SK-N-SH treated with all-trans-retinoic acid at 6 μM for 48 hours (cell line): ENCODE results near the gene RBMS1.
A peak's percentile ranks its signal among the peaks of the same experiment; 100 is the strongest.
"Not testable (repeated sequence)": the region's sequence is repeated elsewhere in the genome, so short reads cannot be mapped to it uniquely, and the experiment has no call there.

Experiments
- ATAC-seq: fragments of 200-7000 bp; cut with Tn5 transposase; 3 replicates; pipeline ENCODE4 v1.9.1; 2020; ENCODE audit warnings: mild to moderate bottlenecking, moderate library complexity
- ARNTL ChIP-seq: fragments of 450-650 bp; formaldehyde crosslinking; IDR thresholded peaks from 2 replicates; pipeline ENCODE4 v1.5.0; 2020; ENCODE audit warnings: low read depth, mild to moderate bottlenecking, moderate library complexity, borderline replicate concordance
- BACH2 ChIP-seq: fragments of 250-450 bp; sonication (Bioruptor Pico); IDR thresholded peaks from 2 replicates; pipeline ENCODE4 v1.9.0; 2021; ENCODE audit warnings: mild to moderate bottlenecking, borderline replicate concordance
- CSDC2 ChIP-seq: fragments of 250-450 bp; sonication (Bioruptor Pico); IDR thresholded peaks from 2 replicates; pipeline ENCODE4 v1.5.0; 2020; ENCODE audit warnings: mild to moderate bottlenecking, moderate library complexity
- GLIS3 ChIP-seq: fragments of 250-450 bp; sonication (Bioruptor Pico); IDR thresholded peaks from 2 replicates; pipeline ENCODE4 v1.5.0; 2020; ENCODE audit warnings: mild to moderate bottlenecking, moderate library complexity
- ISL1 ChIP-seq: fragments of 250-450 bp; sonication (Bioruptor Pico); IDR thresholded peaks from 2 replicates; pipeline ENCODE4 v2.1.2; 2022; ENCODE audit warnings: mild to moderate bottlenecking, moderate library complexity
- TCF4 ChIP-seq: fragments of 250-450 bp; sonication (Bioruptor Pico); IDR thresholded peaks from 2 replicates; pipeline ENCODE4 v1.8.0; 2021; ENCODE audit warnings: mild to moderate bottlenecking, moderate library complexity, borderline replicate concordance
- ZC3H10 ChIP-seq: fragments of 250-450 bp; sonication (Bioruptor Pico); IDR thresholded peaks from 2 replicates; pipeline ENCODE4 v1.5.1; 2021; ENCODE audit warnings: mild to moderate bottlenecking, moderate library complexity
- ZFP3 ChIP-seq: fragments of 250-450 bp; sonication (Bioruptor Pico); IDR thresholded peaks from 2 replicates; pipeline ENCODE4 v1.5.0; 2020; ENCODE audit warnings: mild to moderate bottlenecking, moderate library complexity
- ZNF8 ChIP-seq: fragments of 450-650 bp; formaldehyde crosslinking; IDR thresholded peaks from 2 replicates; pipeline ENCODE4 v1.5.0; 2020; ENCODE audit warnings: mild to moderate bottlenecking, moderate library complexity
- TF ChIP-seq, protein P1 (sequence below): fragments of 250-450 bp; sonication (Bioruptor Pico); IDR thresholded peaks from 2 replicates; pipeline ENCODE4 v1.5.0; 2020; ENCODE audit warnings: mild to moderate bottlenecking, moderate library complexity
- TF ChIP-seq, protein P2 (sequence below): fragments of 250-450 bp; sonication (Bioruptor Pico); IDR thresholded peaks from 2 replicates; pipeline ENCODE4 v1.8.0; 2021; ENCODE audit warnings: low read depth, mild to moderate bottlenecking, moderate library complexity, borderline replicate concordance
- TF ChIP-seq, protein P3 (sequence below): fragments of 250-450 bp; sonication (Bioruptor Pico); IDR thresholded peaks from 2 replicates; pipeline ENCODE4 v1.5.1; 2021; ENCODE audit warnings: mild to moderate bottlenecking, moderate library complexity
- TF ChIP-seq, protein P4 (sequence below): fragments of 250-450 bp; sonication (Bioruptor Pico); IDR thresholded peaks from 2 replicates; pipeline ENCODE4 v1.8.0; 2020; ENCODE audit warnings: mild to moderate bottlenecking, moderate library complexity, borderline replicate concordance

RBMS1 gene

DNA sequence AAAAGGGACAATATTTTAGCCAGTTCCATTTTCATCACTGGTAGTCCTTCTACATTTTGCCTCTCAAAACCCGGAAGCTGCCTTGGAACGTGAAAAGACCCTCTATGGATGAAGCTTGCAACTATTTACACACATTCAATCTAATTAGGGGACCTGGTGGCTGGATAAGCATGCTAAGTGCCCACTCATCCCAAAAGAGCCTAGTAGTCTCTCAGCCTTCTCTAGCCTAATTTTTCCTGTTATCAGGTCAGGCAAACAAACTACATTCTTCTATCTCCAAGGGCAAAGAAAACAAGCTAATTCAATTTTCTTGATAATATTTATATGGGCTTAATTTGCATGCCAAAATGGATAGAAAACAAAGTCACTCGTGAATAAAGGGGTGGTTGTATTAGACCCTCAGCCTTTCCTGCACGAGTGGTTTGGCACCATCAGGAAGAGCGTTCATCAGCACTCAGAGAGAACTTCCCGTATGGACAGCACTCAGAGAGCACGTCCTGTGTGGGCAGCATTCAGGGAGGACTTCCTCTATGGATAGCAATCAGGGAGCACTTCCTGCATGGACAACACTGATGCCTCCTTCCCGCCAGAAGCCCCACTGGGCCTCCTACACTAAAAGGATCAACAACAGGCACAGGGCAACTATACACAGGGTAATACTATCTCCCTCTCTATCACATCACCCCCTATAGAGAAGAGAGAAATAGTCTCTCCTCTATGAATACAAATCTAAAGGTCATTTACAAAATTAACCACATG, 122.2 kb downstream of the RBMS1 start (continued):
- TF ChIP-seq, protein P1, sequence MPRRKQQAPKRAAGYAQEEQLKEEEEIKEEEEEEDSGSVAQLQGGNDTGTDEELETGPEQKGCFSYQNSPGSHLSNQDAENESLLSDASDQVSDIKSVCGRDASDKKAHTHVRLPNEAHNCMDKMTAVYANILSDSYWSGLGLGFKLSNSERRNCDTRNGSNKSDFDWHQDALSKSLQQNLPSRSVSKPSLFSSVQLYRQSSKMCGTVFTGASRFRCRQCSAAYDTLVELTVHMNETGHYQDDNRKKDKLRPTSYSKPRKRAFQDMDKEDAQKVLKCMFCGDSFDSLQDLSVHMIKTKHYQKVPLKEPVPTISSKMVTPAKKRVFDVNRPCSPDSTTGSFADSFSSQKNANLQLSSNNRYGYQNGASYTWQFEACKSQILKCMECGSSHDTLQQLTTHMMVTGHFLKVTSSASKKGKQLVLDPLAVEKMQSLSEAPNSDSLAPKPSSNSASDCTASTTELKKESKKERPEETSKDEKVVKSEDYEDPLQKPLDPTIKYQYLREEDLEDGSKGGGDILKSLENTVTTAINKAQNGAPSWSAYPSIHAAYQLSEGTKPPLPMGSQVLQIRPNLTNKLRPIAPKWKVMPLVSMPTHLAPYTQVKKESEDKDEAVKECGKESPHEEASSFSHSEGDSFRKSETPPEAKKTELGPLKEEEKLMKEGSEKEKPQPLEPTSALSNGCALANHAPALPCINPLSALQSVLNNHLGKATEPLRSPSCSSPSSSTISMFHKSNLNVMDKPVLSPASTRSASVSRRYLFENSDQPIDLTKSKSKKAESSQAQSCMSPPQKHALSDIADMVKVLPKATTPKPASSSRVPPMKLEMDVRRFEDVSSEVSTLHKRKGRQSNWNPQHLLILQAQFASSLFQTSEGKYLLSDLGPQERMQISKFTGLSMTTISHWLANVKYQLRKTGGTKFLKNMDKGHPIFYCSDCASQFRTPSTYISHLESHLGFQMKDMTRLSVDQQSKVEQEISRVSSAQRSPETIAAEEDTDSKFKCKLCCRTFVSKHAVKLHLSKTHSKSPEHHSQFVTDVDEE, result peak; percentile 57; the same call in 1 of the 2 replicates
- no peak for TF ChIP-seq TCF4 (CRISPR knock-in tag)
- TF ChIP-seq ZFP3, result 0 out of 2 replicates have a peak, but pooled peaks have one; percentile 53
- TF ChIP-seq ARNTL (CRISPR knock-in tag), result no peak
- TF ChIP-seq GLIS3, result peak; percentile 14; the same call in 1 of the 2 replicates

DNA sequence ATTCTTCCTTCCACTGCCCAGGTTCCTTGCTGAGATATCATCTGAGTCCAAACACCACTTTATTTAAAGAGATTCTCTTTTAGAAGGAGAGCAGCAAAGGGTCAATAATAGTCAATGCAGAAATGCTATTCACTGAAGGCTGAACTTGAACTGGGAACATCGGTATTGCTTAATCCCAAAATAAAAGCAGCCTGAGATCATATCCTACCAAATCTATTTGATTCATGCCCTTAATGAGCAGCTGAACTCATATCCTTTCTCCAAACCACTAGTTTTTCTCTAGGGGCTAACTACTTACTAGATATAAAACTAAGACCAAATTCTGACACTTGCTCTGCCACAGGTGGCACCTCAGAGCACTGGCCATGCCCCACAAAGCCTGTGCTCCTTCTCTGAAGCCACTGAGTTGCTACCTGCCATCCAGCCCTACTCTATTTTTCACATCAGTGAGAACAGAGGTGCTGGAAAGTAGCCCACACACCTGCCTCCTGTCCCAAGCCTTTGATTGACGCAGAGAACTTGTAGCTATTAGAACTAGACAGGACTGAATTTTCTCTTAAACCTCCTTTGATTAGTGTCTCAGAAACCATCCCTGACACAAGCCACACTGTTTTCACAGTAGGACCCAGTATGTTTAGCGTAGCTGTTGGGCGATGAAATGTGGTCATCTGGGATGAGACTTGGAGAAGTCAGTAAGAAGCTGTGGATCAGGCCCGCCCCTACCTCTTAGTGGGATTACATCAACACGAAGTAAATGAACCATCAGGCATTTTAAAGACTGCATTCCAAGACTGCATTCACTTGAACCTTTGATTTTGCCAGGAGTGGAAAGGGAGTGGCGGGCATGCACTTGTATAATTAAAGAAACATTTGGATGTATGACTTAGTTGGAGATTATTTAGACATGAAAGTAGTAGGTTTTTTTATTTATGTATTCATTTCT, 124.3 kb downstream of the RBMS1 start:
- TF ChIP-seq, protein P2, sequence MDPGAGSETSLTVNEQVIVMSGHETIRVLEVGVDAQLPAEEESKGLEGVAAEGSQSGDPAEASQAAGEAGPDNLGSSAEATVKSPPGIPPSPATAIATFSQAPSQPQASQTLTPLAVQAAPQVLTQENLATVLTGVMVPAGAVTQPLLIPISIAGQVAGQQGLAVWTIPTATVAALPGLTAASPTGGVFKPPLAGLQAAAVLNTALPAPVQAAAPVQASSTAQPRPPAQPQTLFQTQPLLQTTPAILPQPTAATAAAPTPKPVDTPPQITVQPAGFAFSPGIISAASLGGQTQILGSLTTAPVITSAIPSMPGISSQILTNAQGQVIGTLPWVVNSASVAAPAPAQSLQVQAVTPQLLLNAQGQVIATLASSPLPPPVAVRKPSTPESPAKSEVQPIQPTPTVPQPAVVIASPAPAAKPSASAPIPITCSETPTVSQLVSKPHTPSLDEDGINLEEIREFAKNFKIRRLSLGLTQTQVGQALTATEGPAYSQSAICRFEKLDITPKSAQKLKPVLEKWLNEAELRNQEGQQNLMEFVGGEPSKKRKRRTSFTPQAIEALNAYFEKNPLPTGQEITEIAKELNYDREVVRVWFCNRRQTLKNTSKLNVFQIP (CRISPR knock-in tag), result no peak
- TF ChIP-seq, protein P3, sequence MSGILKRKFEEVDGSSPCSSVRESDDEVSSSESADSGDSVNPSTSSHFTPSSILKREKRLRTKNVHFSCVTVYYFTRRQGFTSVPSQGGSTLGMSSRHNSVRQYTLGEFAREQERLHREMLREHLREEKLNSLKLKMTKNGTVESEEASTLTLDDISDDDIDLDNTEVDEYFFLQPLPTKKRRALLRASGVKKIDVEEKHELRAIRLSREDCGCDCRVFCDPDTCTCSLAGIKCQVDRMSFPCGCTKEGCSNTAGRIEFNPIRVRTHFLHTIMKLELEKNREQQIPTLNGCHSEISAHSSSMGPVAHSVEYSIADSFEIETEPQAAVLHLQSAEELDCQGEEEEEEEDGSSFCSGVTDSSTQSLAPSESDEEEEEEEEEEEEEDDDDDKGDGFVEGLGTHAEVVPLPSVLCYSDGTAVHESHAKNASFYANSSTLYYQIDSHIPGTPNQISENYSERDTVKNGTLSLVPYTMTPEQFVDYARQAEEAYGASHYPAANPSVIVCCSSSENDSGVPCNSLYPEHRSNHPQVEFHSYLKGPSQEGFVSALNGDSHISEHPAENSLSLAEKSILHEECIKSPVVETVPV (CRISPR knock-in tag), result no peak
- TF ChIP-seq ZFP3, result no peak
- TF ChIP-seq, protein P4, sequence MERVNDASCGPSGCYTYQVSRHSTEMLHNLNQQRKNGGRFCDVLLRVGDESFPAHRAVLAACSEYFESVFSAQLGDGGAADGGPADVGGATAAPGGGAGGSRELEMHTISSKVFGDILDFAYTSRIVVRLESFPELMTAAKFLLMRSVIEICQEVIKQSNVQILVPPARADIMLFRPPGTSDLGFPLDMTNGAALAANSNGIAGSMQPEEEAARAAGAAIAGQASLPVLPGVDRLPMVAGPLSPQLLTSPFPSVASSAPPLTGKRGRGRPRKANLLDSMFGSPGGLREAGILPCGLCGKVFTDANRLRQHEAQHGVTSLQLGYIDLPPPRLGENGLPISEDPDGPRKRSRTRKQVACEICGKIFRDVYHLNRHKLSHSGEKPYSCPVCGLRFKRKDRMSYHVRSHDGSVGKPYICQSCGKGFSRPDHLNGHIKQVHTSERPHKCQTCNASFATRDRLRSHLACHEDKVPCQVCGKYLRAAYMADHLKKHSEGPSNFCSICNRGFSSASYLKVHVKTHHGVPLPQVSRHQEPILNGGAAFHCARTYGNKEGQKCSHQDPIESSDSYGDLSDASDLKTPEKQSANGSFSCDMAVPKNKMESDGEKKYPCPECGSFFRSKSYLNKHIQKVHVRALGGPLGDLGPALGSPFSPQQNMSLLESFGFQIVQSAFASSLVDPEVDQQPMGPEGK (CRISPR knock-in tag), result no peak
- TF ChIP-seq CSDC2 (CRISPR knock-in tag), result no peak
- no peak for TF ChIP-seq ZC3H10 (CRISPR knock-in tag)
- no peak for TF ChIP-seq ZNF8
- no peak for TF ChIP-seq ISL1
- no peak for TF ChIP-seq GLIS3
- no peak for TF ChIP-seq ARNTL (CRISPR knock-in tag)
- ATAC-seq, result no peak

DNA sequence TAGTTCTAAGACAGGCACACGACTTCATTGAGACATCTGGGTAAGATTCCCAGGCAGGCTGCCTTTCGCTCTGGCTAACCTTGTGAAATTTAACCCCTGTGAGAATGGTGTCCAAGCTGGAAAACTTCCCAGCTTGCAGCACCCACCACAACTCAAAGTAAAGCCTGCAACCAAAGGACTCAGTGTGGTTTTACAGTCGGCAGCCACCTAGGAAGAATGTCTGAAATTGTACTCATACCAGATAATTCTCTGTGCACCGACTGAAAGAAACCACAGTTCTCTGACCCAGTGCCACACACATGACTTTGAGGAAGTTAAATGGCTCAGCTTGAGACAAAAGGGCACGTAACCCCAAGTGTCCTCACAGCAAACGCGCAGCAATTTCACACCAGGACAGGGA, 125.7 kb downstream of the RBMS1 start:
- TF ChIP-seq, protein P1, result no peak
- TF ChIP-seq CSDC2 (CRISPR knock-in tag) (no peak), ISL1 (no peak; the same call in 1 of the 2 replicates), BACH2 (CRISPR knock-in tag) (no peak), ZFP3 (no peak), GLIS3 (no peak)
- TF ChIP-seq, protein P4 (CRISPR knock-in tag), result no peak
- peak; percentile 84 for ATAC-seq

DNA sequence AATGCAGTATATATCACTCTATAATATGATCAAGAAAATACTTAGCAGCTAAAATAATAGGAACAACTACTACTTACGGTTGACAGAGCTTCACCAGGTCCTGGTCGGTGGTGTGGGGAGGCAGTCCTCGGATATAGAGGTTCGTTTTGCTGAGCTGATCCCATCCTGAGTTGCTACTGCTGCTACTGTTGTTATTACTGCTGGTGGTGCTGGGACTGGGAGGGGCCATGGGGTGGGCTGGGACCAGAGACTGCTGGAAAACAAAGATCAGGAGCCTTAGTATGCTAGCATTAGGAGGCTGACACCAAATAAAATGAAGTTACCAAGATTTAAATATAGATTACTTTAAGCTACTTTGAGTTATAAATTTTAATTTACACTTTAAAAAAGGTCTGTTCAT, 126.5 kb downstream of the RBMS1 start:
- not testable (repeated sequence) for ATAC-seq
